SIG-M5 treated with dmso at 0.1 percent for 504 hours (cell line): Measurements from ENCODE around the gene PTPRF.

Experiments used
- DNase-seq: peaks from one replicate; lab custom pipeline; 2025; ENCODE audit not compliant: unreplicated experiment; lab: John Stamatoyannopoulos, UW

Gene PTPRF

DNA sequence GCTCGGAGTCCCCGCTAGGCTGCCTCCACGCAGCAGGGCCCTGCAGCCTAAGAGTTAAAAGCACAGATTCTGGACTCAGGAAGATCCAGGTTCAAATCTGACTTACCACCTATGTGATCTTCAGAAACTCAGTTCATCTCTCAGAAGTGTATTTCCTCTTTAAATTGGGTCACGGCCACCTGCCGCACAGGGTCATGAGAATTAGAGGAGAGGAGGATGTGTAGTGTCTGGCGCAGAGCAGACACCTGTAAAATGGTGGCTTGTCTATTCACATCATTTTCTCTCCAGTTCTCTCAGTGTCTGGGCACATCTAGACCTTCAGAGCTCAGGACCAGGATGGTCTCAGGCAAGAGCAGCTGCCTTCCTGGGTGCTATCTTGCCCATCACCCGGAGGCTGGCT is 45.8 kb downstream of the PTPRF start:
- no peak for DNase-seq

DNA sequence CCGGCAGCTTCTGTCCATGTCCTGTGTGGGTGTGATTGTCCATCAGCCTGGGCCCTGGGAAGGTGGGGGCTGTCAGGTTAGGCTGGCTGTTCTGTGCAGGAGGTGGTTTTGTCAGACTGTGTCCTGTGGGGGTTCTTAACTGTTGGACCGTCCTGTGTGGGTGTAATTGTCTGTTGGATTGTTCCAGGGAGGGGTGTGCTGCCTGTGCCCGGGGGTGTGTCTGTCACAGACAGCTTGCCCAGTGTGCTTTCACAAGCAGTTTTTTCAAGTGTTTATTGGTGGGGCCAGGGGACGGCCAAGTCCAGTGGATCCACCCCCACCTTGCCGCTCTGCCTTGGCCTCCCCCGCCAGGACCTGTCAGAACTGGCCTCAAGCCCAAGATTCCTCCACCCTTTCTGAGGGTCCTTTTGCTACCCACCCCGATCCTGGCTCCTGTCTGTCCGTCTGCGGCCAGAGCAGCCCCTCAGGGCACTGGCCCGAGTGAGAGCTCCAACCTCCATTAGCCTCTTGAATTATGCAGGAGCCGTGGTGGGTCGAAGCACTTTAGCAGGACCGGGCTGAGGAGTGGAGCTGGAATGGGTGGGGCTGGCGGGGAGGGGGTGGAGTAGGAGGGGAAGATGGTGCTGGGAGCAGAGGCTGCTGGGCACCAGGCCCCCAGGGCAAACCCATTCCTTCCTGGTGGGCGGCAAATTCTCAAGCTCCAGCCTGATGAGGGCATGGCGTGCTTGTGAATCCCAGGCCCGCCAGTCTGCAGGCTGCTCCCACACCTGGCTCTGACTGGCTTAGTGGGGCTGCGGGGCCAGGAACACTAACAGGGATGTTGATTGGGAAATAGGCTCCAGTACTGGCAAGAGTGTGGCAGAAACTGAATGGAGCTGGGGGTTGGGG is 47.2 kb downstream of the PTPRF start:
- no peak for DNase-seq

DNA sequence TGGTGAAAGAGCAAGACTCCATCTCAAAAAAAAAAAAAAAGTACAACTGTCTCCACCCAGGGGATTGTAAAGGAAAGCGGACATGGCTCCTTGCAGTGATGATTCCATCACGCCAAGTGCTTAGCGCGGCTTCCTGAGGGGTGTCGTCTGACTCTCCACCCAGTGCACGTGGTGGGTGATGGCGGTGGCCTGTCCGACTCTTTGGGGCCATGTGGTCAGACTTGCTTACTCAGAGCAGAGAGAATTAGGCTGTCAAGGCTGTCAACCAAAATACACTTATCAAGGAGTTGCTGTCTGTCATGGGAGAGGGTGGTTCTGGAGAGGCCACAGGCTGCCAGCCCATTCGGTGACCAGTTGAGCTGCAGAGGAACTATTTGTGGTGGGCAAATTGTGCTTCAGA is 49.4 kb downstream of the PTPRF start:
- no peak for DNase-seq

DNA sequence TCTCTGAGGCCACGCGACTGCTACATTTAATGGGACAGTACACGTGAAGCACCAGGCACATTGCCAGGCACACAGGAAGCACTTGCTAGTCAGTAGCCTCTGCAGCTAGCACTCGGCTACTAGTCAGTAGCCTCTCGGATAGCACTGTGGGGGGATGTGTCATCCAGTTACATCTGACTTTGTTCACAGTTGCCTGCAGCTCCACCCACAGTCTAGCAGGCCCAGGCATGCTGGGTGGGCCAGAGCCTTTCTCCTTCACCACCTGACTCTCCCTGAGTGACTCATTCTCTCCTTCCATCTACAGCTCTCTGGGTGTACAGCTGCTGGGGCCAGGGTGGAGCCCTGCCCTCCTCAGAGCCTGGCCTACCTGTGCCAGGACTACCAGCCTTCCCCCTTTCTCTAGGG is 51.5 kb downstream of the PTPRF start:
- peak; percentile 57 for DNase-seq

DNA sequence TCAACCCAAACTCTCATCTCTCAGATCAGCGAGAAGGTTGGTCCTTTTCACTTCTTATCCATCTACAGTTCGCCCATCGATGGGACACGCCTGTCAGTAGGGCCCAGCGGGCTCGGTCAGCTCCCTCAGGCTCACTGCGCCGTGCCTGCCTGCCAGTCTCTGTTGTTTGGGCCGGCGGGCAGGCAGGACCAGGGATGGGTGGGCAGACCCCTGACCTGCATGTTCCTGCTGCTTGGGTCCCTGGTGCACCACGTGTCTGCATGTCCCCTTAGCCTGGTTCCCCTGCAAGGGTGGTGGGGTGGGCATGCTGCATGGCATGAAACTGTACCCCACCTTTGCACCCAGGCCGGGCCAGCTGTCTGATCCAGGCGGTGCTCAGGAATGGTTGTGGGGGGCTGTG is 52.4 kb downstream of the PTPRF start:
- no peak for DNase-seq

DNA sequence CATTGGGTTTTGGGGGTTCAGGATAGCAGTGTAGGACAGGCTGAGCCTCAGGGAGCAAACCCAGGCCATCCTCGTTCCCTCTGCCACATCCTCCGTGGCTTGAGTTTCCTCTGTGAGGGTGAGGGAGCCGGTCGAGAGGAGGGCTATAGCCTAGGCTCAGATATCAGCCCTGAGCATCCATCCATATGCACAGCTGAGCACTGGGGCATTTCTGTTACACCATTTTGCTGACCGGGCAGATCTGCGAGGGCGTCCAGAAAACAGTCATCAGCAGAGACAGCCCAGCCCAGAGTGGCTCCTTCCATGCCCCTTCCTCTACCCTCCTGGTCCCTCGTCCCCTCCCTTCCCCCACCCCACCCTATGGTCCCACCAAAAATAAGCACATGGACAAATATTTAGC is 53.5 kb downstream of the PTPRF start:
- no peak for DNase-seq

DNA sequence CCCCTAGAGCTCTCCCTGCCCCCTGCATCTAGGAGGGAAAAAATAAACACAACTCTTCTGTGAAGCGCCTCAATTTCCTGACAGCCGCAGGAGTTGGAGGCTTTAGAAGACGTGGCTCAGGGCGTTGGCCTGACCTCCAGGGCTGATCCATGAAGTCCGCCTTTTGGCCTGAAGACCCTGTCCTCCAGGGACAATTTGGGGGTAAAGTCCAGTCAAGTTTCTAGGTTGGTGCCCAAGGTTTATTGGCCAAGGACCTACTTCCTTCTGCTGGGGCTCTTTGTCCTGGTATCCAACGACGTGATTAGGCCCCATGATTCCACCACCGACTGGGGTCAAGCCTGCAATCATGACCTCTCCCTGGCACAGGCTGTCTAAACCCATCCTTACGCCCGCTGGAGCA is 54.9 kb downstream of the PTPRF start:
- no peak for DNase-seq

DNA sequence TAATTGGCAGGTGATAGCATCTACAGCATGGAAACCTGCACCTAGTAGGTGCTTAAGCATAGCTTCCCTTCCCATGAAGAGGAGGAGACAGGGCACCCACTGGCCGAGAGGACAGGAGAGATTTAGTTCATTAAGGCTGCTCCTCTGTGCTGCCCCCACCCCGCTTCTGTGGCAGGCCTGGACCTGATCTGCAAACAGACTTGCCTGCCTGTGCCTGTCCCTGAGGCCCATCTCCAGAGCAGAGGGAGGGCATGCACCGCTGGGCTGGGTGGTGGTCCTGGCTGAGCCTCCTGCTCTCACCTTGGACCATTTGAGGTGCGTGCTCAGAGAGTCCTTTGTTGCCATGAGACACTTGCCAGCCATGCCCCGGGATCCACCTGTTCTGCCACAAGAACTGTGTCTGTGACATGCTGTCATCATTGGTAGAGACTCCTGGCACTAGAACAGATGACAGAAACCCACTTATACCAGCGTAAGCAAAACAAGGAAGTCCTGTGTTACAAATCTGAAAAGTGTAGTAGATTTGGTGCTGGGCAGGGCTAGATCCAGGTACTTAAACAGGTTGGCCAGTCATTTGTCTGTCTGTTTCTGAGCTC is 55.6 kb downstream of the PTPRF start:
- no peak for DNase-seq

DNA sequence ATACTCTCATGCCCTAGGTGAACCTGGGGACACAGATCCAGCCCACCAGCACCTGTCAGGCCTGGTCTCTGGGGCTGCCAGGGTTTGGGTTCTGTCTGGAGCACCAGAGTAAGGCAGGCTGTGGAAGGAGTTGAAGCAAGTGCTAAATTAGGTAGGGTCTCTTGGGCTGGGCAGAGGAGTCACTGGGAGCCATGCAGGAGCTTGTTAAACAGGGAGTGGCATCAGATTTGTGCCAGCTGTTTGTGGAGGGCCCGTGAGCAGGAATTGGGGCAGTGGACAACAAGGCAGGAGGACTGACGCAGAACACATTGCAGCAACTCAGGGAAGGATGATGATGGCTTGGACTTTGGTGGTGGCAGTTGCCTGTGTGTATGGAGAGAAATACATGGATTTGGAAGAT is 56.3 kb downstream of the PTPRF start:
- DNase-seq: no peak

DNA sequence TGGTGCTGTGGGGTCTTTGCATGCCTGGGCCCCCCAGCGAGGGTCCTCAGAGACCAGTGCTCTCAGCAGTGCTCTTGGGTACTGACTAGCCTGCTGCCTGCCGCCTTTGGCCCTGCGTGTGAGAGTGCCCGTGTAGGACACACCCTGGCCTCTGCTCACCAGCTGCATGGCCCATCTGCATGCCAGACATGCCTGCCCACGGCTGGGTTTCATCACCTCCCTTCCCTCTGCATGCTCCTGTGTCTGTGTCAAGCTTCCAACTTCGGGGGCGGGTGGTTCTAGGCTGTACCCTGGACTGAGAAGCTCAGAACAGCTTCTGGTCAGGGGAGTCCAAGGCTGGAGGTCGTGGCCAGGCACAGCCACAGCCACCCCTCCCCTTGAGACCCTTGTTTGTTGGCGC is 56.9 kb downstream of the PTPRF start:
- no peak for DNase-seq

DNA sequence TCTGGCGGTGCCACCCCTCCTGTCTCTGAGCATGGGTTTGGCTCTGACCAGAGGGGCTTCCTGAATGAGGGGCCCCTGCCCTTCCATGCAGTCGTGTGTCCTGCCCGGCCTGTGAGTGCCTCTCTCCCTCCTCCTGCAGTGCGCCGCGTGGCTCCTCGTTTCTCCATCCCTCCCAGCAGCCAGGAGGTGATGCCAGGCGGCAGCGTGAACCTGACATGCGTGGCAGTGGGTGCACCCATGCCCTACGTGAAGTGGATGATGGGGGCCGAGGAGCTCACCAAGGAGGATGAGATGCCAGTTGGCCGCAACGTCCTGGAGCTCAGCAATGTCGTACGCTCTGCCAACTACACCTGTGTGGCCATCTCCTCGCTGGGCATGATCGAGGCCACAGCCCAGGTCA is 57.9 kb downstream of the PTPRF start:
- no peak for DNase-seq

DNA sequence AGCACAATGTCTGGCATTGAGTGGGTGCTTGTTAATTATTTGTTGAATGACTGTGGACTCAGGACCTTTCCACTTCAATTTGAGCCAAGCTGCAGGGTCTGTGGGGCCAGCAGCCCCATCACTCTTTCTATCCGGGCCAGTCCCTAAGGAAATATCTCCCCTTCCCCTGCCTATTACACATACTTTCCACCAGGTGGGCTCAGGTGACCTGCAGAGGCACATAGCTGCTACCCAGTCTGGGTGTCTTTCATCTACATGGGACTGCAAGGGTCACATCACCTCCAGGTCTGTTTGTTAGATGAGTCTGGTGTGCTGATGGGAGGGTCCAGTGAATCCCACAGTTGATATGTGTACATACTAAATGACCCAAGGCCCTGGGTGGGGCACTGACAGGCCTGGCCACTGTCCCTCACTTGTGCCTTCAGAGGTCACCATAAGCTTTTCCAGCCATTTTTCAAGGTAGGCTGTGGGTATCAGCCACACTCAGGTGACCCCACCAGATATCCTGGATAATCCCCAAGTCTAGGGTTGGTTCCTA is 59.8 kb downstream of the PTPRF start:
- no peak for DNase-seq

DNA sequence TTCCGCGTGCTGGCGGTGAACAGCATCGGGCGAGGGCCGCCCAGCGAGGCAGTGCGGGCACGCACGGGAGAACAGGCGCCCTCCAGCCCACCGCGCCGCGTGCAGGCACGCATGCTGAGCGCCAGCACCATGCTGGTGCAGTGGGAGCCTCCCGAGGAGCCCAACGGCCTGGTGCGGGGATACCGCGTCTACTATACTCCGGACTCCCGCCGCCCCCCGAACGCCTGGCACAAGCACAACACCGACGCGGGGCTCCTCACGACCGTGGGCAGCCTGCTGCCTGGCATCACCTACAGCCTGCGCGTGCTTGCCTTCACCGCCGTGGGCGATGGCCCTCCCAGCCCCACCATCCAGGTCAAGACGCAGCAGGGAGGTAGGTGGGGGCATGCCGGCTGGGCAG is 60.5 kb downstream of the PTPRF start:
- no peak for DNase-seq

DNA sequence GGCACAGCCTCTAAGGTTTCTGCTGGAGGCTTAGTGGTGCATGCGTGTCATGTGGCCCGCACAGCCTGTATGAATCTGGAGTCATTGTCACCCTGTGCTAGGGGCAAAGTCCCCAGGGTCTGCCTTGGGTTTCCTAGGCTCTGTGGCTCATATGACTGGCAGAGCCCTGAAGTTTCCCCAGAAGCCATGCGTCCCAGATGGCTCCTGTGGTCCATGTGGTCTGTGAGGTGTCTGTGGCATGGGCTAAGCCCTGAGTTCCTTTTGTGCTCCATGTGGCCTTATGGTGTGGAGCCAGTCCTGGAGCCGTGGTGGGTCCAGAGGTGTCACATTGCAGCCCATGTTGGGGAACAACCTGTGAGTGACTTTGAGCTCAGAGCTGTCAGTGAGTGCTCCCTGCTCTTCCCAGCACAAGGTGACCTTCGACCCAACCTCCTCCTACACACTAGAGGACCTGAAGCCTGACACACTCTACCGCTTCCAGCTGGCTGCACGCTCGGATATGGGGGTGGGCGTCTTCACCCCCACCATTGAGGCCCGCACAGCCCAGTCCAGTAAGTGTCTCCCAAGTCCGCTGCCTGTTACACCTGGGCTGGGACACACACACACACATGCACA is 61.5 kb downstream of the PTPRF start:
- DNase-seq: no peak

DNA sequence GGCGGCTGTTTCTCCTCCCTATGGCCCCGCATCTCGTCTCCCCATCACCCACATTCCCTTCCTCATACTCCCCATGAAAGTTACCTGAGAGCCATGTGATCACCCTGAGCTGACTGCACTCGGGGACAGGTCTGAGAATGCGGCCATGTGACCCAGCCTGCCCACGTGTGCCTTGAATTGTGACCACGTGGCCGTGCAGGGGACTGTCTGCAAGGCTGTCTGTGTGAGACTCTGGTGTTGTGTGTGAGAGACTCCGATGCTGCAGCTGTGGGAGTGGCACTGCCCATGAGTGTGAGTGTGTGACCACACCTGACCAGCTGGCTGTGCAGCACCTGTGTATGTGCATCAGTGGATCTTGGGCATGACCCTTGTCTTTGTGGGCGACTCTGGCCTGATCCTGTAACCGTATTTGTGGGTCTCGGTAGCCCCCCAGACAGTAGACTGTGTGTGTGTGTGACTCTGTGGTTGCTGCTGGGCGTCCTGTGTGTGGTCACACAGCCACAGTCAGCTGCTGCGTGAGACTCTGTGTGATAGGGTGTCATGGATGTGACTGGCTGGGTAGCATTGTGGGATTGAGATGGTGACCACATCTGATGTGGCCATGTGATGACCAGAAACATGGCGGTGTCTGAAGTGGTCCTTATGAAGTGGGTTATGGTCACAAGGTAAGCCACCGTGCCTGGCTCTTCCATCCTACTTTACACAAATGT is 62.4 kb downstream of the PTPRF start:
- no peak for DNase-seq

DNA sequence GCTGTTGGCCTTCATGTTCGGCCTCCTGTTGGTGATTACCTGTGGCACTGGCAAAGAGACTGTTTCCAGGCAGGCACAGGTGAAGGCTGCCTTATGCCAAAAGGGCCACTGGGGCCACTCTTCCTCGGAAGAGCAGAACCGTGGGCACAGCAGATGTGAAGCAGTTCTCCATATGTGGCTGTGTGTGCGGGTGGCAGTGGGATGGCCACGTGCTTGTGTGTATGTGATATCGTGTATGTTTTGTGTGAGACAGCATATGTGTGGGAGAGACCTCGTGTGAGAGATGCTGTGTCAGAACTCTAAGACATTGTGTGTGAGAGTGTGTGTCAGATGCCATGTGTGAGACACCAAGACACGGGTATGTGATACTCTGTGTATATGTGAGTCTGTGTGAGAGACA is 65.9 kb downstream of the PTPRF start:
- no peak for DNase-seq

DNA sequence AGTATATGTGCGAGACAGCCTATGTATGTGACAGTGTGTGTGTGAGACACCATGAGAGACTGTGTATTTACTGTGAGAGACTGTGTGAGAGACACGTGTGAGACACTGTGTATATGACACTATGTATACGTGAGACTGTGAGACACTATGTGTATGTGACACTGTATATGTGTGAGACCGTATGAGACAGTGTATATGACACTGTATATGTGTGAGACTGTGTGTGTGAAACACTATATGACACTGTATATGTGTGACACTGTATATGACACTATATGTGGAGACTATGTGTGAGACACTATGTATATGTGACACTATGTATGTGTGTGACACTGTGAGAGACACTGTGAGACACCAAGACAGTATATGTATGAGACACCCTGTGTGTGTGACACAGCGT is 66.3 kb downstream of the PTPRF start:
- no peak for DNase-seq

DNA sequence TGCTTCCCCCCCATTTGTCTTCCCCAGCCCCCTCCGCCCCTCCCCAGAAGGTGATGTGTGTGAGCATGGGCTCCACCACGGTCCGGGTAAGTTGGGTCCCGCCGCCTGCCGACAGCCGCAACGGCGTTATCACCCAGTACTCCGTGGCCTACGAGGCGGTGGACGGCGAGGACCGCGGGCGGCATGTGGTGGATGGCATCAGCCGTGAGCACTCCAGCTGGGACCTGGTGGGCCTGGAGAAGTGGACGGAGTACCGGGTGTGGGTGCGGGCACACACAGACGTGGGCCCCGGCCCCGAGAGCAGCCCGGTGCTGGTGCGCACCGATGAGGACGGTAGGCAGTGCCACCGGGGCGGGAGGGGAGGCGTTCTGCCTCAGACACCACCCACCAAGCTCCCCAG is 67.0 kb downstream of the PTPRF start:
- no peak for DNase-seq

DNA sequence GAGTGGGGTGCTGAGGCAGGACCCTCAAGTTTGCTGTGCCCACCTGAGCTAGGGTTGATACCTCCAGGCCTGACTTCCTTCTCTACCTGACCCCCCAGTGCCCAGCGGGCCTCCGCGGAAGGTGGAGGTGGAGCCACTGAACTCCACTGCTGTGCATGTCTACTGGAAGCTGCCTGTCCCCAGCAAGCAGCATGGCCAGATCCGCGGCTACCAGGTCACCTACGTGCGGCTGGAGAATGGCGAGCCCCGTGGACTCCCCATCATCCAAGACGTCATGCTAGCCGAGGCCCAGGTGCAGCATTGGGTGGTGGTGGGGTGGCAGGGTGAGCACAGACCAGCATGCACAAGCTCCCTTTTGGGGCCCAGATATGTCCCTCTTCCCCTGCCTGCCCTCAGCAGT is 67.9 kb downstream of the PTPRF start:
- no peak for DNase-seq

DNA sequence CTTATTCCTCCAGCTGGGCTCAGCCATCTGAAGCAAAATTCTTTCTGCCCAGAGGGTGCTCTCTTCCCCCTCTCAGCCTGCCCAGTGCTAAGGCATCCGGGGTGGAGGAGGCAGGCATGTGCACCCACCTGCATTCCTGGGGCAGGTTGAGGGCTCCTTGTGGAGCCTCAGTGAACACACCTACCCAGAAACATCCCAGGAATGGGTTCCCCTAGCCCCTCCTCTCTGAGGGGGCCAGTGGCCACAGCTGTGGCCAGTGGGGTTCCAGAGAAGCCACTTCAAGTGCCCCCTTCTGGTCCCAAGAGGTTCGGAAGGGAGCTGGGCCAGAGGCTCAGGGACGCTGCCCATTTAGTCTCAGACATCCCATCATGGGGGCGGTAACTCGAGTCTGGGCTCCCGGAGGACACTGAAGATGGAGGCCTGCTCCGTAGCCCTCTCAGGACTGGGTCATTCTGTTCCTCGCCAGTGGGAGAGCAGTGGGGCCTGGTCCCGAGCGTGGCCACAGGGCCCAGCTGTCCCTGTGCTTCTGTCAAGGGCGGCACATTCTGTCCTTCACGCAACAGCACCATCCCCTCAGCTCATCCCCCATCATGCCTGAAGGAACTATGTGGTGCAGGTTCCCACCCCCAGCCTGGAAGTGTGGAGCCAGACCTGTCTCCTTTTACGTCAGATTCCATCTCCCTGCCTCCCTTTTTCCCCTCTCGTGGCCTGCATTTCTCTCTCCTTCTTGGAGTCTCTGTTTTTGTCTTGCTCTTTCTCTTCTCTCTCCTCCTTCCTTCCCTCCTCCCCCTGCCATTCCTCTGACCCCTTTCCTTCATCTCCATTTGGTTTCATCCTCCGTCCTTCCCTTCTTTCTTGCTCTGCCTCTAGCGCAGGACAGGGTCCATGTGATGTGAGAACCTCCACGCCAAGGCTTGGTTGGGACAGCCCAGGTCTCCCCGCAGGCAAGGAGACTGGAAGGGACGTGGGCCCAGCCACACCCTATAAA is 69.6 kb downstream of the PTPRF start:
- DNase-seq: no peak
